NCI-H1105 treated with DMSO at 0.1 percent for 48 hours (cell line): ENCODE data around the gene ATXN7L3.
"Not testable (repeated sequence)": the region's sequence is repeated elsewhere in the genome, so short reads cannot be mapped to it uniquely, and the experiment has no call there.

Experiments
- DNase-seq: peaks from one replicate; lab custom pipeline; 2025; lab: John Stamatoyannopoulos, UW

ATXN7L3 gene

DNA sequence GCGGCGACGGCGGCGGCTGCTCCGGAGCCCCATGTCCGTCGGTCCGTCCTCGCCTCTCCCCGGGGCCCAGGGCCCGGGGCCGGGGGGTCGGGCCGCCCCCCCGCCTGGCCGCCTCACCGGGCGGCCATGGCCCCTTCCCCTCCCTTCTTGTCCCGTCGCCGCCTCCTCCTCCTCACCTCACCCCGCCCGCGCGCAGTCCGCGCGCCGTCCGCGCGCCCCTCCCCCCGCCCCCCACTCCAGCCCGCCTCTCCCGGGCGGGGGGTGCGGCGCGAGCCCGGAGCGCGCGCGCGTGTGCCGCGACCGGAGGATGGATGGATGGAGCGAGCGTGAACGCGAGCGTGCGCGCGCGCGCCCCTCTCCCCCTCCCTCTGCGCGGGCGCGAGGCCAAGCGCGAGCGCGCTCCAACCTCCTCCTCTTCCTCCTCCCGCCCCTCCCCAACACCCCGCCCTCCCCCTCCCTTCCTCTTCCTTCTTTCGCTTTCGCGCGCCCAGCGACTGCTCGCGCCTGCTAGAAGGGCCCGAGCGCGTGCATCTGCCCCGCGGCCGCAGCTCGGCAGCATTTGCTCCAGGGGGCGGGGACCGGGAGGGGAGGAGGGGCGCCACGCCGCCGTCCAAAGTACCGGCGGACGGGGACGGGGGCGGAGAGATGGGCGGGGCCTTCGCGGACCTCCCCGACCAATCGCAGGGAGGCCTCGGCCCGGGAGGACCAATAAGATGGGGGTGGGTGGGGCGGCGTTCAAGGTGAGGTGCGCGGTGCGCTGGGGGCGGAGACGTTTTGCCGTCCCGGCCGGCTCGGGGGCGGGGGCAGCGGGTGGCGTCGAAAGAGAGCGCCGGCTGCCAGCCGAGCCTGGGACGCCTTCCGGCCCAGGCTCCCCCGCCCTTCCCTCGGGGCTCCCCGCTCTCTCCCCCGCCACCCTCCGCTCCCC, at the start of gene ATXN7L3:
TSS of gene ATXN7L3 (minus strand) at position 332 of the 925 bp plus-strand sequence. CDS start 1,814 bp downstream, outside the sequence.
- DNase-seq = peak; percentile 90

- no peak for DNase-seq
Measured at GRCh38 chr17:44247876-44248736, 48.4 kb upstream of the ATXN7L3 start.

DNA sequence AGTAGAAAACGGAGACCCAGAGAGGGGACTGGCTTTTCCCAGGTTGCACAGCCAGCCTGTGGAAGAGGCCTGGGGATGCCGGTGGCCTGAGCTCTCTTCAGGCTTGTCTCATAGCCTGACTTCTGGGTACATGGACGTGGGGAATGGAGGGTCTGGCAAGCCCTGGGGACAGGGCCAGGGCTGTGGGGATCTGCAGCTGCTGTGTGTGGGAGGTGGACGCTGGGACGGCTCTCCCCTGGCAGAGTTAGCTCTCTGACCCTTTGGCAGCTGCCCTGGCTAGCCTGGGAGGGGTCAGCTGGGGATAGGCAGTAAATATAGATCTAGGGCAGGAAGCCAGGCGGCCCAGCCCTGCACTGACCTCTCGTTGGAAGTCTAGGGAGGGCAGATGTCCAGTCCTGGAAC, 47.8 kb upstream of the ATXN7L3 start:
- no peak for DNase-seq

DNA sequence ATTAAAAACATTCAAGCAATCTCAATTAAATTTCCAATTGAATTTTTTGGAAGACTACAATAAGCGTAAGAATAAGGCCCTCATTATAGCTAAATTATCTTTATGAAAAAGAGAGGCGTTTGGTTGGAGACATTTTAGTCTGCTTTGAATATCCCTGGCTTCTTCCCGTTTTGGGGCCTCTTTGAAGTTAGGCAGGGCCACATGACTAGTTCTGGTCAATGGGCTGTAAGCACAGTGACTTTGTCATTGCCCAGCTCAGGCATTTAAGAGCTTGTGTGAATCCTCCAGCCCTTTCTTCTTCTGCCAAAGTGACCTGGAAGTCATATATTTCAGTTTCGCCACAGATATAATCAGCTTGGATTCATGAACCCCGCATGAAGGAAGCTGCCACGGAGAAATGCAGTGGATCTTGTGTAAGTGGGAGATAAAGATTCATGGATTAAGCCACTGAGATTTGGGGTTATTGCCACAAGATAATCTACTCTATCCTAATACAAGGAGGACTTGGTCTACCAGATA, 41.5 kb upstream of the ATXN7L3 start:
- no peak for DNase-seq

DNA sequence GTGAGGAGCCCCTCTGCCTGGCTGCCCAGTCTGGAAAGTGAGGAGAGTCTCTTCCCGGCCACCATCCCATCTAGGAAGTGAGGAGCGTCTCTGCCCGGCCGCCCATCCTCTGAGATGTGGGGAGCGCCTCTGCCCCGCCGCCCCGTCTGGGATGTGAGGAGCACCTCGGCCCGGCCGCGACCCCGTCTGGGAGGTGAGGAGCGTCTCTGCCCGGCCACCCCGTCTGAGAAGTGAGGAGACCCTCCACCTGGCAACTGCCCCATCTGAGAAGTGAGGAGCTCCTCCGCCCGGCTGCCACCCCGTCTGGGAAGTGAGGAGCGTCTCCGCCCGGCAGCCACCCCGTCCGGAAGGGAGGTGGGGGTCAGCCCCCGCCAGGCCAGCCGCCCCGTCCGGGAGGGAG, 38.2 kb upstream of the ATXN7L3 start:
- DNase-seq = not testable (repeated sequence)

GRCh38 chr17:44236444-44236991, 36.8 kb upstream of the ATXN7L3 start:
- no peak for DNase-seq

GRCh38 chr17:44235583-44235936, 35.9 kb upstream of the ATXN7L3 start:
- no peak for DNase-seq

- DNase-seq = no peak
Measured at GRCh38 chr17:44233582-44233981, 33.9 kb upstream of the ATXN7L3 start.

GRCh38 chr17:44232061-44232460, 32.4 kb upstream of the ATXN7L3 start:
- no peak for DNase-seq

DNA sequence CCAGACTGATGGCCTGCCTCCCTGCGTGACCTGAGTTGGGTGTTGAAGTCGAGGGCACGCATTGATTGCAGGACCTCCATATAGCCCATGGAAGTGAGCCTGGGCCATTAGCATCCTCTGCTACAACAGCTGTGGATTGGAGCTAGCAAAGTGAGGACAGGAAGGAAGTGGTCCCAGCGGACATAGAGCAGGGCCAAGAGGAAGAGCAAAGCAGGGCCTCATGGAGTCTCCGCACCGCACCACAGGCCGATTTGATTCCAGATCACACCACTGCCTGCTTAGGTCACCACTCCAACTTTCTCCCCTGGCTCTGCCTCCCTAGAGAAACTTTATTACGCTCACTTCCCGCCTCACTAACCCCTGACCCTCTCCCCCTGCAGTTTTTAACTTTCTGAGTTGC, 30.5 kb upstream of the ATXN7L3 start:
- DNase-seq = no peak

DNA sequence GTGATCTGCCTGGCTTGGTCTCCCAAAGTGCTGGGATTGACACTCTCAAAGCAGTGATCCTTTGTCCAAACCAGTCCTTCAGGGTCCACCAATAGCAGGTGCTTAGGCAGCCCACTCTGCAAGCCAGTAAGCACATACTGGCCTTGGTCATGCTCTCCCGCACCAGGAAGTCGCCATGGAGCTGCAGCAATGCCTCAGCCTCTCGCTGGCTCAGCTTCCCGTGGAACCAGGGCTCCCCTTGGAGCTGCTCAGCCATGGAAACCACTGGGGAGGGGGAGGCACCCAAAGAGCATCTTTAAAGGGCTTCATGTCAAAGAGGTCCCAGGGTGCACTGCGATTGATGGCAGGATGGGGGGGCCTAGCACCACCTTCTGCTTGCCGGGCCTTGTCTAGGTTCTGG, 29.4 kb upstream of the ATXN7L3 start:
- no peak for DNase-seq

GRCh38 chr17:44223541-44224071, 23.9 kb upstream of the ATXN7L3 start:
- no peak for DNase-seq

DNA sequence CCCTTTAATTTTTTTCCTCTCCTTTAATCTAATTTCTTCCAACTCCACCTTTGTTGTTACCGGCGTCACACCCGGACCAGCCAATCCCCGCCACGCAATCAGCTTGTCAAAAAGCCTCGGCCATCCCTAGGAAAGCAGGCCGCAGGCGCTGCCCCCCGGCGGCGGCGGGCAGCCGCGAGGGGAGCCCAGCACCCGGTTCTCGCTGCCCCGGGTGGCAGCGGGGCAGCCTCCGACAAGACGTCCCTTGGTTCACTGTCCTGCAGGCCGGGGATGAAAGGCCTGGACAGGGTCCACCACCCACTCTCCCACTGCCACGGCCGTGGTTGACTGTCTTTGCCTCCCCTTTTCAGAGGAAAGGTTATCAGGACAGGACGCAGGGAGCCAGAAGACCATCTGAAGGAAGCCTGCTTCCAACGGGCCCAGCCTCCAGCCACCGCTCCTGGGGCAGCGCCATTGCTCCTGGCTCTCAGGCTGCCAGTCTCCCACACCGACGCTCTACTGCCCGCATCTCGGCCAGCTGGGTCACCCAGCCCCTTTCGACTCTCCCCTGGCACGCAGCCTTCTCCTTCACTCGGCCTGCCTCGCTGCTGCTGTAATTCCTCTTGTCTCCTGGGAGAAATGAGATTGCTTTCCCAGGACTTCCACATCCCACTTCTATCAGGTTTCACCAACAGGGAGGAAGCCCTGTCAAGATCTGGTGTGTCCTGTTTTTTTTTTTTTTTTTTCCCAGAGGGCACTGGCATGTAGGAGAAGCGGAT, 22.6 kb upstream of the ATXN7L3 start:
- DNase-seq = peak; percentile 84

GRCh38 chr17:44221862-44222111, 22.1 kb upstream of the ATXN7L3 start:
- no peak for DNase-seq

GRCh38 chr17:44221084-44221861, 21.6 kb upstream of the ATXN7L3 start:
- peak; percentile 78 for DNase-seq

GRCh38 chr17:44220213-44221083, 20.8 kb upstream of the ATXN7L3 start:
- peak; percentile 63 for DNase-seq

DNA sequence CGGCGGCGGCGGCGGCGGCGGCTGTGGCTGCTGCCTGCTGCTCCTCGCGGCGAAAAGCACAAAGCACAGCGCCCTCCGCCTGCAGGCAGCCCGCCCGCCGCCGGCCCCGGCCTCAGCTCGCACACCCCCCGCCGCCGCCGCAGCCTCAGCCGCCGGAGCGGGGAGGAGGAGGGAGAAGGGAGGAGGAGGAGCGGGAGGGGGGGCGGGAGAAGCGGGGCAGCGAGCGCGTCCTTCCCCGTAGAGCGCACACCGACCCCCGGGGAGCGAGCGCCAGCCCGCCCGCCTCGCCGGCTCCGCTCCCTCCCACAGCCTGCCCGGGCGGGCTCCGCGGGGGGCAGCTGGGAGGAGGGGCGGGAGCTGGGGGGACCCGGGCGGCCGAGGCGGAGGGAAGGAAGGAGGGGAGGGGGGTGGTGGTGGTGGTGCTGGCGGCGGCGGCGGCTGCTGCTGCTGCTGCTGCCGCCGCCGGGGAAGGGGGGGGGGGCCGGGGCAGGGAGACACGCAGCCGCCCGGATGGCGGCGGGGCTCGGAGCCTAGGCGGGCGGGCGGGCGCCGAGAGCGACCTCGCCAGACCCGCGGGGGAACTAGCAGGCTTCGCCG, 20.0 kb upstream of the ATXN7L3 start, which contains the start of gene UBTF:
TSS of gene UBTF (minus strand) at position 60 of the 597 bp plus-strand sequence. CDS start 1,446 bp downstream, outside the sequence.
- DNase-seq = peak; percentile 54

- DNase-seq = peak; percentile 35
Measured at GRCh38 chr17:44219108-44219615, 19.5 kb upstream of the ATXN7L3 start.
